A549 (cell line): ENCODE measurements around the gene SH3PXD2A. TPM values are rescaled to one million over a fixed set of nuclear protein-coding genes. Genes with fewer than 3 reads are reported as not detected.
A peak's percentile ranks its signal among the peaks of the same experiment; 100 is the strongest.

ENCODE experiments used
- ATAC-seq, 2 experiments: fragments of 200-7000 bp in 1 of 2; fragments of >200 bp in 1 of 2; cut with Nextera tagmentation in 1 of 2; cut with Tn5 transposase in 1 of 2; 3 replicates each; pipeline versions ENCODE4 v1.8.0 to v1.9.1; 2018 to 2020; ENCODE audit warnings: mild to moderate bottlenecking in 1 of 2, moderate library complexity in 1 of 2
- CTCF ChIA-PET: fragments of 300-600 bp; sonication (Branson Sonifier 250); formaldehyde crosslinking; extraction: SDS; loops from one replicate; lab custom pipeline; 2021; ENCODE audit warnings: antibody characterized with exemption, inconsistent platforms; lab: Yijun Ruan, JAX
- POLR2A ChIA-PET: fragments of 350-600 bp; formaldehyde crosslinking; extraction: SDS; loops from one replicate; lab custom pipeline; 2021; ENCODE audit warnings: antibody characterized with exemption, inconsistent platforms; lab: Yijun Ruan, JAX
- DNase-seq, 2 experiments: peaks; one replicate each; pipeline versions ENCODE4 v3.0.0 to v3.0.0-alpha.2; 2011 to 2016; ENCODE audit warnings: low read depth in 1 of 2, low spot score in 1 of 2
- FAIRE-seq: peaks from 2 replicates; lab custom pipeline; 2011; peaks lifted over from hg19 to GRCh38; lab: Jason Lieb, UNC
- H3K27ac ChIP-seq, 2 experiments: fragments of >200 bp; sonication (Bioruptor Twin); formaldehyde crosslinking; 3 replicates each; pipeline ENCODE4 v1.5.1; 2016 to 2017
- H3K4me1 ChIP-seq: fragments of >200 bp; sonication (Bioruptor Twin); formaldehyde crosslinking; 3 replicates; pipeline ENCODE4 v1.6.1; 2016
- H3K4me2 ChIP-seq: fragments of >200 bp; sonication (Bioruptor Twin); formaldehyde crosslinking; 3 replicates; pipeline ENCODE4 v1.6.1; 2016
- H3K4me3 ChIP-seq: fragments of >200 bp; sonication (Bioruptor Twin); formaldehyde crosslinking; 3 replicates; pipeline ENCODE4 v1.5.1; 2016
- H3K9me3 ChIP-seq: fragments of >200 bp; sonication (Bioruptor Twin); formaldehyde crosslinking; 3 replicates; pipeline ENCODE4 v1.6.1; 2016
- BHLHE40 ChIP-seq: IDR thresholded peaks from 2 replicates; pipeline ENCODE4 v1.6.1; 2012; ENCODE audit warnings: low read depth, low read length, inconsistent platforms
- CBX8 ChIP-seq: fragments of 200-600 bp; sonication (generic); IDR thresholded peaks from 2 replicates; pipeline ENCODE4 v1.6.1; 2016
- CHD4 ChIP-seq: fragments of 200-600 bp; sonication (generic); IDR thresholded peaks from 2 replicates; pipeline ENCODE4 v1.6.1; 2016; ENCODE audit warnings: antibody characterized with exemption, mild to moderate bottlenecking, borderline replicate concordance
- EHF ChIP-seq: fragments of 250-450 bp; sonication (Bioruptor Pico); IDR thresholded peaks from 2 replicates; pipeline ENCODE4 v1.5.0; 2020; ENCODE audit warnings: mild to moderate bottlenecking
- EP300 ChIP-seq, 2 experiments: fragments of >200 bp; sonication (Bioruptor Twin); formaldehyde crosslinking; IDR thresholded peaks; 2 replicates in 1 of 2; 3 replicates in 1 of 2; pipeline ENCODE4 v1.6.1; 2016 to 2017
- FOSL2 ChIP-seq, 2 experiments: fragments of 450-650 bp in 1 of 2; fragments of >200 bp in 1 of 2; sonication (Bioruptor Twin) in 1 of 2; formaldehyde crosslinking; IDR thresholded peaks; 2 replicates each; pipeline versions ENCODE4 v1.5.0 to v1.6.1; 2016 to 2020; ENCODE audit warnings: mild to moderate bottlenecking in 1 of 2, moderate library complexity in 1 of 2
- HOXA7 ChIP-seq: fragments of 250-450 bp; sonication (Bioruptor Pico); IDR thresholded peaks from 2 replicates; pipeline ENCODE4 v1.5.0; 2020; ENCODE audit warnings: mild to moderate bottlenecking, moderate library complexity
- KDM1A ChIP-seq: fragments of 200-600 bp; sonication (generic); IDR thresholded peaks from 2 replicates; pipeline ENCODE4 v1.6.1; 2016; ENCODE audit warnings: low read depth, mild to moderate bottlenecking
- MAFK ChIP-seq: fragments of 450-650 bp; IDR thresholded peaks from 2 replicates; pipeline ENCODE4 v1.6.1; 2014; ENCODE audit not compliant: partially characterized antibody
- MAZ ChIP-seq: fragments of 150-350 bp; IDR thresholded peaks from 2 replicates; pipeline ENCODE4 v1.6.1; 2014; ENCODE audit warnings: antibody characterized with exemption, low read depth, low read length, borderline replicate concordance
- MYC ChIP-seq: IDR thresholded peaks from 2 replicates; pipeline ENCODE4 v1.6.1; 2012; ENCODE audit warnings: mild to moderate bottlenecking, inconsistent platforms, low read length, improper control_type of control experiment, borderline replicate concordance
- NFE2L2 ChIP-seq: fragments of 150-350 bp; conservative IDR thresholded peaks from 2 replicates; pipeline ENCODE4 v1.6.1; 2014; ENCODE audit warnings: low read length
- RAD21 ChIP-seq, 2 experiments: fragments of >200 bp in 1 of 2; sonication (Bioruptor Twin) in 1 of 2; formaldehyde crosslinking in 1 of 2; IDR thresholded peaks in 1 of 2; conservative IDR thresholded peaks in 1 of 2; 2 replicates in 1 of 2; 3 replicates in 1 of 2; pipeline ENCODE4 v1.6.1; 2012 to 2018; ENCODE audit warnings: inconsistent platforms in 1 of 2
- RCOR1 ChIP-seq: fragments of 150-350 bp; IDR thresholded peaks from 2 replicates; pipeline ENCODE4 v1.6.1; 2014; ENCODE audit warnings: antibody characterized with exemption, low read length, low read depth
- RFX5 ChIP-seq: fragments of 450-650 bp; IDR thresholded peaks from 2 replicates; pipeline ENCODE4 v1.7.1; 2014; ENCODE audit warnings: antibody characterized with exemption, mild to moderate bottlenecking, moderate library complexity
- SREBF2 ChIP-seq: fragments of 450-650 bp; IDR thresholded peaks from 2 replicates; pipeline ENCODE4 v1.6.1; 2014; ENCODE audit warnings: mild to moderate bottlenecking, moderate library complexity
- TFCP2L1 ChIP-seq: fragments of 250-450 bp; sonication (Bioruptor Pico); IDR thresholded peaks from 2 replicates; pipeline ENCODE4 v1.5.0; 2021; ENCODE audit warnings: mild to moderate bottlenecking
- ZFP36 ChIP-seq: fragments of 450-650 bp; IDR thresholded peaks from 2 replicates; pipeline ENCODE4 v1.6.1; 2014; ENCODE audit warnings: borderline replicate concordance; ENCODE audit not compliant: partially characterized antibody
- ZSCAN20 ChIP-seq: fragments of 250-450 bp; sonication (Bioruptor Pico); IDR thresholded peaks from 2 replicates; pipeline ENCODE4 v1.8.0; 2022; ENCODE audit warnings: mild to moderate bottlenecking, moderate library complexity
- WGBS: methylation state at CpG from one replicate; pipeline ENCODE4 v1.1.6; 2017; ENCODE audit errors: missing lambda C conversion rate; 5-methylcytosine and 5-hydroxymethylcytosine counted together
- polyA plus RNA-seq, 4 experiments: library from polyadenylated mRNA; depleted of rRNA in 3 of 4; stranded (reverse); fragments of >200 nt; fragmentation: RNase III in 1 of 4; extraction: RNeasy Plus Mini Kit Qiagen cat#74134 plus additional on column Dnase treatment in 1 of 4; gene quantifications; 2 replicates in 3 of 4; 3 replicates in 1 of 4; pipeline ENCODE4 v1.2.3, GENCODE V29; 2011 to 2017
- TF ChIP-seq, protein P1 (sequence below): IDR thresholded peaks from 2 replicates; pipeline ENCODE4 v1.6.1; 2012; ENCODE audit warnings: low read depth, borderline replicate concordance
- TF ChIP-seq, protein P2 (sequence below): fragments of >200 bp; sonication (Bioruptor Twin); formaldehyde crosslinking; IDR thresholded peaks from 3 replicates; pipeline ENCODE4 v1.6.1; 2016
- TF ChIP-seq, protein P3 (sequence below): fragments of 250-450 bp; sonication (Bioruptor Pico); IDR thresholded peaks from 2 replicates; pipeline ENCODE4 v1.5.0; 2021; ENCODE audit warnings: mild to moderate bottlenecking, moderate library complexity, borderline replicate concordance
- TF ChIP-seq, protein P4 (sequence below): fragments of 150-350 bp; IDR thresholded peaks from 2 replicates; pipeline ENCODE4 v1.6.1; 2014; ENCODE audit warnings: low read depth, mild to moderate bottlenecking, low read length
- TF ChIP-seq, protein P5 (sequence below): IDR thresholded peaks from 2 replicates; pipeline ENCODE4 v1.6.1; 2012

SH3PXD2A gene
- polyA plus RNA-seq, 2 of the 4 experiments (the other 2 are of a cell fraction): 2.4 to 3.9 TPM

DNA sequence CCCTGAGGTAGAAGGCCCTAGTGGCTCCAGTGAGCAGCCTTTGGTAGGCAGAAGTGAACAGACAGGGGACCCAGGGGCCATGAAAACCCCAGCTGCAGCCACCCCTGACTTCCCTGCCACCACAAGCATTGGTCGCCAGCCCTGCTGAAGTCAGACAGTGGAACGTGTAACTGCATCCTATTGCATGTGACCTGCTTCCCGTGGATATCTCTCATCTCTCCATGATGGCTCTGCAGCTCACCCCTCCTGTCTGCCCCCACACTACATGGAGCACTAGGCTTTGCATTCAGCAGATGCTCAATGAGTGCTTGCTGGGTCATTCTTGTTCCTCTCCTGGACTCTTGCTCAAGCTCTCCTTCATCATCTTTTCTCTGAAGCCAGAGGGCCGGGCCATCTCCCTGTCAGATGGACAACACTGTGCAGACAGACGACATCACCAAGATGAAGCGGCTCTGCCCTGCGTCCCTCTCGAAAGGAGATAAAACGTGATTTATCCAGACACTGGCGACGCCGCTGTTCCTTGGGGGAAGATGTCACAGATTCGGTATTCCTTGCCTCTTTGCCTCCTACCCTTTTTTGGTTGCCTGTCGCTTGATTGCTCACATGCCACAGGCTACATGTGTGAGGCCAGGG is 117.5 kb downstream of the SH3PXD2A start:
- POLR2A ChIA-PET: no interaction called here

DNA sequence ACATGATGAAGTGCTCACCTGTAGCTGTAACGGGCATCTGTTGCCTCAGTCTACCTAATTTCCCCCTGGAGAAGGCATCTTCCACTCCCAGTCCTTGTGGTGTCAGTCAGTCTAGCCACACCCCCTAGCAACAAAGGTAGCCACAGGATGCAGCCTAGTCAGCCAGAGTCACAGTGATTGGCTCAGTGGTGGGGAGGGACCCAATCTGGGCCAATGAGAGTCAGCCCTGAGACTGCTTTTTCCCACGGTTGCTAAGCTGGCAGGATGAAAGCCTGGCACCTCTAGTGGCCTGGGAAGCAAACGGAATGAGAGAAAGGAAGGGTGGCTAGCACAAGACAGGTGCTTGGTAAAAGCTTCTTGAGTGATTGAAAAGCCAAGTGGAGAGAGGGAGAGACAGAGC is 118.6 kb downstream of the SH3PXD2A start:
- FAIRE-seq (no peak), DNase-seq (peak; percentile 46 to 67), ATAC-seq (peak; percentile 41 to 95; a peak in 3 of 6 replicates)
- no peaks in the 10 kb centered on the region for H3K9me3 ChIP-seq
- no peak overlapping the region for H3K4me2 ChIP-seq
- H3K27ac ChIP-seq: no peak overlapping the region
- TF ChIP-seq, protein P1, sequence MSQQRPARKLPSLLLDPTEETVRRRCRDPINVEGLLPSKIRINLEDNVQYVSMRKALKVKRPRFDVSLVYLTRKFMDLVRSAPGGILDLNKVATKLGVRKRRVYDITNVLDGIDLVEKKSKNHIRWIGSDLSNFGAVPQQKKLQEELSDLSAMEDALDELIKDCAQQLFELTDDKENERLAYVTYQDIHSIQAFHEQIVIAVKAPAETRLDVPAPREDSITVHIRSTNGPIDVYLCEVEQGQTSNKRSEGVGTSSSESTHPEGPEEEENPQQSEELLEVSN: no peak
- peak; percentile 95 for TF ChIP-seq RFX5
- ChIA-PET CTCF (interaction anchor here (1.0 to 2.2 kb wide), 8 partner anchors 11 to 148 kb away, joined by 3 to 7 read pairs (median 4); no protein-coding TSS in a partner anchor), POLR2A (no interaction called here)
- H3K4me1 ChIP-seq: peaks cover 19% of the 10 kb centered on the region
- 48% methylated on average over 3 of the region's 3 CpGs for WGBS
- H3K4me3 ChIP-seq: no peak overlapping the region

More for the DNA sequence above, 117.5 kb downstream of the SH3PXD2A start:
- CTCF ChIA-PET: interaction anchor here (0.8 to 2.2 kb wide), 8 partner anchors 10 to 147 kb away, joined by 3 to 7 read pairs (median 4); no protein-coding TSS in a partner anchor
- TF ChIP-seq MYC: no peak
- TF ChIP-seq SREBF2: no peak
- no peak for TF ChIP-seq CBX8
- no peak for TF ChIP-seq RFX5
- TF ChIP-seq TFCP2L1: no peak
- no peak for TF ChIP-seq BHLHE40
- no peak for TF ChIP-seq ZSCAN20 (CRISPR knock-in tag)
- TF ChIP-seq EHF (CRISPR knock-in tag): no peak
- no peak for TF ChIP-seq NFE2L2
- TF ChIP-seq, protein P2, sequence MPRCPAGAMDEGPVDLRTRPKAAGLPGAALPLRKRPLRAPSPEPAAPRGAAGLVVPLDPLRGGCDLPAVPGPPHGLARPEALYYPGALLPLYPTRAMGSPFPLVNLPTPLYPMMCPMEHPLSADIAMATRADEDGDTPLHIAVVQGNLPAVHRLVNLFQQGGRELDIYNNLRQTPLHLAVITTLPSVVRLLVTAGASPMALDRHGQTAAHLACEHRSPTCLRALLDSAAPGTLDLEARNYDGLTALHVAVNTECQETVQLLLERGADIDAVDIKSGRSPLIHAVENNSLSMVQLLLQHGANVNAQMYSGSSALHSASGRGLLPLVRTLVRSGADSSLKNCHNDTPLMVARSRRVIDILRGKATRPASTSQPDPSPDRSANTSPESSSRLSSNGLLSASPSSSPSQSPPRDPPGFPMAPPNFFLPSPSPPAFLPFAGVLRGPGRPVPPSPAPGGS: no peak
- TF ChIP-seq EP300 (IDR thresholded peaks at IDR 0.05): no peak
- no peak for TF ChIP-seq MAZ
- TF ChIP-seq RAD21 (conservative IDR thresholded peaks at IDR 0.05 in 1 of 2, IDR thresholded peaks at IDR 0.05 in 1 of 2): no peak
- TF ChIP-seq, all 56 proteins: peak for 0
- 92% methylated on average over 14 of the region's 14 CpGs for WGBS
- no peaks in the 10 kb centered on the region for H3K9me3 ChIP-seq
- no peak overlapping the region for H3K27ac ChIP-seq
- FAIRE-seq: no peak
- no peak for ATAC-seq
- no peak overlapping the region for H3K4me2 ChIP-seq
- DNase-seq: no peak
- peaks cover 11% of the 10 kb centered on the region for H3K4me1 ChIP-seq
- H3K4me3 ChIP-seq: no peak overlapping the region

DNA sequence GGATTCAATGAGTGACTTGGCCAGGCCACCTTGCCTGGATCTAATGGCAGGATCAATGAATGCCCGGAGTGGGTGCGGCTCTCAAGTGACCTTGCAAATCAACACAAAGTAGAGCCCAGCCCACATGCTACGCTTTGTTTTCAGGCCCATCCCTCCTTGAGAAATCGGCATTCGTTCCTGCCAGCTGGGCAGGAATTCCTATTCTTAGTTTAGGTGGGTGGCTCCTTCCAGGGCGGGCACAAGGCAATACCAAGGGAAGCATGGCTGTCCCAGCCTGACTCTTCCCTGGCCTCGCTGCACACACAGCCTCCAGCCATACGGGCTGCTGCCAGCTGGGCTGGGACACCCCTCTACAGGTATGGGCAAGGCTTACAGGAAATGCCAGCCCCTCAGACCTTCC is 119.3 kb downstream of the SH3PXD2A start:
- 96% methylated on average over 8 of the region's 8 CpGs for WGBS
- no peaks in the 10 kb centered on the region for H3K9me3 ChIP-seq
- DNase-seq (no peak), FAIRE-seq (no peak), ATAC-seq (no peak)
- peaks cover 19% of the 10 kb centered on the region for H3K4me1 ChIP-seq
- TF ChIP-seq RCOR1 (no peak), CHD4 (no peak), MAFK (no peak), FOSL2 (IDR thresholded peaks at IDR 0.05) (no peak), FOSL2 (CRISPR knock-in tag; IDR thresholded peaks at IDR 0.05) (no peak), BHLHE40 (no peak), ZFP36 (no peak), KDM1A (no peak), NFE2L2 (no peak), HOXA7 (CRISPR knock-in tag) (no peak)
- TF ChIP-seq, protein P3, sequence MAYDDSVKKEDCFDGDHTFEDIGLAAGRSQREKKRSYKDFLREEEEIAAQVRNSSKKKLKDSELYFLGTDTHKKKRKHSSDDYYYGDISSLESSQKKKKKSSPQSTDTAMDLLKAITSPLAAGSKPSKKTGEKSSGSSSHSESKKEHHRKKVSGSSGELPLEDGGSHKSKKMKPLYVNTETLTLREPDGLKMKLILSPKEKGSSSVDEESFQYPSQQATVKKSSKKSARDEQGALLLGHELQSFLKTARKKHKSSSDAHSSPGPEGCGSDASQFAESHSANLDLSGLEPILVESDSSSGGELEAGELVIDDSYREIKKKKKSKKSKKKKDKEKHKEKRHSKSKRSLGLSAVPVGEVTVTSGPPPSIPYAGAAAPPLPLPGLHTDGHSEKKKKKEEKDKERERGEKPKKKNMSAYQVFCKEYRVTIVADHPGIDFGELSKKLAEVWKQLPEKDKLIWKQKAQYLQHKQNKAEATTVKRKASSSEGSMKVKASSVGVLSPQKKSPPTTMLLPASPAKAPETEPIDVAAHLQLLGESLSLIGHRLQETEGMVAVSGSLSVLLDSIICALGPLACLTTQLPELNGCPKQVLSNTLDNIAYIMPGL (CRISPR knock-in tag): no peak
- TF ChIP-seq, protein P1: no peak
- TF ChIP-seq, protein P4, sequence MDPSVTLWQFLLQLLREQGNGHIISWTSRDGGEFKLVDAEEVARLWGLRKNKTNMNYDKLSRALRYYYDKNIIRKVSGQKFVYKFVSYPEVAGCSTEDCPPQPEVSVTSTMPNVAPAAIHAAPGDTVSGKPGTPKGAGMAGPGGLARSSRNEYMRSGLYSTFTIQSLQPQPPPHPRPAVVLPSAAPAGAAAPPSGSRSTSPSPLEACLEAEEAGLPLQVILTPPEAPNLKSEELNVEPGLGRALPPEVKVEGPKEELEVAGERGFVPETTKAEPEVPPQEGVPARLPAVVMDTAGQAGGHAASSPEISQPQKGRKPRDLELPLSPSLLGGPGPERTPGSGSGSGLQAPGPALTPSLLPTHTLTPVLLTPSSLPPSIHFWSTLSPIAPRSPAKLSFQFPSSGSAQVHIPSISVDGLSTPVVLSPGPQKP: no peak
- TF ChIP-seq, protein P5, sequence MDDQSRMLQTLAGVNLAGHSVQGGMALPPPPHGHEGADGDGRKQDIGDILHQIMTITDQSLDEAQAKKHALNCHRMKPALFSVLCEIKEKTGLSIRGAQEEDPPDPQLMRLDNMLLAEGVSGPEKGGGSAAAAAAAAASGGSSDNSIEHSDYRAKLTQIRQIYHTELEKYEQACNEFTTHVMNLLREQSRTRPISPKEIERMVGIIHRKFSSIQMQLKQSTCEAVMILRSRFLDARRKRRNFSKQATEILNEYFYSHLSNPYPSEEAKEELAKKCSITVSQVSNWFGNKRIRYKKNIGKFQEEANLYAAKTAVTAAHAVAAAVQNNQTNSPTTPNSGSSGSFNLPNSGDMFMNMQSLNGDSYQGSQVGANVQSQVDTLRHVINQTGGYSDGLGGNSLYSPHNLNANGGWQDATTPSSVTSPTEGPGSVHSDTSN: no peak
- no peak overlapping the region for H3K4me2 ChIP-seq
- H3K27ac ChIP-seq: no peak overlapping the region
- POLR2A ChIA-PET: no interaction called here
- CTCF ChIA-PET: interaction anchor here (1.0 to 2.2 kb wide), 4 partner anchors 17 to 149 kb away, joined by 3 to 7 read pairs (median 4); no protein-coding TSS in a partner anchor
- no peak overlapping the region for H3K4me3 ChIP-seq
